GM21786 (cell line): ENCODE results near the gene MAST4.

Source experiments
- ATAC-seq: cut with Tn5 transposase; IDR thresholded peaks from one replicate; pipeline ENCODE4 v1.9.1; 2021; ENCODE audit not compliant: unreplicated experiment

MAST4 gene

GRCh38 chr5:67031692-67032091 lies 435.5 kb downstream of the MAST4 start:
- ATAC-seq: no peak

GRCh38 chr5:67032921-67033664 lies 436.9 kb downstream of the MAST4 start:
- ATAC-seq: no peak

GRCh38 chr5:67033880-67034651 lies 437.9 kb downstream of the MAST4 start:
- ATAC-seq: no peak

DNA sequence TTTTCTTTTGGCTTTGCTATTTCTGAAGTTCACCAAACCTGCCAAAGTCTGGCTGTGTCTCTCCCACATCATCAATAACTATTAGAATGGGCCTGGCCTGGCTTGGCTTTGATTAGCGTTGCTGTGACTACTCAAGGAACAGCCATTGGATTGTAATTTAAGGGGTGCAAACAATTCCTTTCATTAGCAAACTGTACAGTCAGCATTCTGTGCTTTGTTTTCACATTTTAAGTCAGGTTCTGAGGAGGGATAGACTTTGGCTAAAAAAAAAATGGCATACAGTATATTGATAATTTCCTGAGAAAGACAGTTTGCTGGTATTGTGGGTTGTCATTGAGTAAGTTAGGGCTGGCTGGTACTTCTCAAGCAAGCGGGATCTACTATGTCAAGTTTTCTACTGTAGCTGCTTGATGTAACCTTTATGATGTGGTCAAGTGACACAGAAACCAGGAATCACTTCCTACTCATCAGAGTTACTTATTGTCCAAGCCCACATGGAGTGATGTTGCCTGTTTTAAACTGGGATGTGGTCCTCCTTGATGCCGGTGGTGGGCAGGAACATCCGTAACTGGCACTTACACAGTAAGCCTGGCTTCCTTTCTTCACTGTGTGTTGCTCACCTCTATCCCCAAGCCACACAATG lies 439.0 kb downstream of the MAST4 start:
- ATAC-seq: no peak

DNA sequence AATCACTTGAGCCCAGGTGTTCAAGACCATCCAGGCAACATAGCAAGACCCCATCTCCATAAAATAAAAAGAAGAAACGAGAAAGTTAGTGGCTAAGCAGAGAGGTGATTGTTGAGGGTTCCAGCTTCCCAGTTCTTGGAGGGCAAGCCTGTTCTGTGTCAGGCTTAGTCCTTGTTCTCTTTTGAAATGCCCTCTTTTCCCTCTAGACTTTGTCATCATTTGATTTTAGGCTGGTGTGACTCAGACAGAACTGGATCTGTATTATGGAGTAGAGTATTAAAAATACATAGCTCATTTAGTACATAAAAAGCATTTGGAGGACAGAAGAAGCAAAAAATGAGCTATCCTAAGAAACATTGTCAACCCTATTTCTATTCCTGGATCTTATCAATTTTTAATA lies 441.0 kb downstream of the MAST4 start:
- no peak for ATAC-seq

DNA sequence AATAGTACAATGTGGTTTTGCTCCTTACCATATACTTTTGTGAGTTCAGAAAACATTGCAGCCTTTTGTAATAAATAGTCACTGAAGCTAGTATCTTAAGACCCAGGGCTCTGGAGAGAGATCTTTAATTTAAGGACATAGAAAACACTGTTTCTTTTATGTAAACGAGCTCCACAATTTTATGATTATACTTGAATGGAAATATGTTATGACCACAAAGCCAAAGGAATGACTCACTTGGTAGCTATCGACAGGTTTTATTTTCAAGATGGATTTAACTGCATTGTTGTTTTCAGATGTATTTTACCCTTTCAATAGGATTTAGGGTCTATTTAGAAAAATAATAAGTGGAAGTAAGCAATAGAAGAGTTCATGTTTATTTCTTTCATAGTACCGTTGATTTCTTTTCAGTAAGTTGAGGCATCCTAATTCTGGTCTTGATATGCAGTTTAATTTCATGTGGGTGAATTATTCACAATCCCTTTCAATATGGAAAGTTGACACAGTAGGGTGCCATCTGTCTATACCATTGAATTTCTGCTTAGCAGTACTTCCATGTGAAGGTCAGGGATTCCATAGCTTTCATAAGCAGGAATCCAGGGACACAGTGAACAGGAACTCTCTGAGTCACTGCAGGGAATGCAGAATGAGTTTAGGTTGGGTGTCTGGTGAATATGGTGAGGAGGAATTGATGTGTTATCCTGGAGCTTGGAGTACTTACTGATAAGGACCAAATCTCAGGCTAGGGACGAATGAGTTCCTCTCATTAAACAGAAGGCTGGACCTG lies 442.8 kb downstream of the MAST4 start:
- no peak for ATAC-seq

DNA sequence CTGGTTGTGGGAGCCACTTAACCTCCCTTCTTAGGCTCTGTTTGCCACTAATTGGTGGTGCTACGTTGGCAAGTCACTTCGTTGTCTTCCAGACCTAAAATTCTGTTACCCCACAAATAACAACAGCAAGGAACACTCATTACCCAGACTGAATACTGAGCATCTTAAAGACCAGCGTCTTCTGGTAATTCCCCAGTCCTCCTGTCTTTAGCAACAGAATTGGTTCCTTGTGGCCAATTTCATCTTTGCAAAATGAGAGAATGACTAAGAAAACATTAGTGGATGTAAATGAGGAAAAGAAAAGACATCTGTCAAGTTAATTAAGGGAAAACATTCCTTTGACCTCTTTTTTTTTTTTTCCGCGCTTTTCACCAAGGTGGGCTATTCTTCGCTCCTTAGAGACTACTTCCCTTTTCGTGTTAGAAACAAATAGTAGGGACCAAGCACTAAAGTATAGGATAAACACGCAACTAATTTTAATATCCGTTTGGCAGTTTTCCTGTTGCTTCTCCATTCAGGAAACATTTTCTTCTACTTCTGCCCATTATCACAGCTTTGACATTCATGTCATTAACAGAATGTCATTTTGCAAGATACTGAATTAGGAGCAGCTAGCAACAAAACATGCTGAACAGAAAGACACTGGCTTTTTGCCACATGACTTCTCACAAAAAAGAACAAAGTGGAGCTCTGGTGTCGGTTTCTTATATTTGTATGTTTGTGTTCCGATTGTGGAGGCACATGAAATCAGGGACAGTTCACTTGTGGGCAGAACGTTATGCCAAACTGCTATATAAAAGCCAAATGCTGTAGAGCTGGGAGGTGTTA lies 446.2 kb downstream of the MAST4 start:
- no peak for ATAC-seq

DNA sequence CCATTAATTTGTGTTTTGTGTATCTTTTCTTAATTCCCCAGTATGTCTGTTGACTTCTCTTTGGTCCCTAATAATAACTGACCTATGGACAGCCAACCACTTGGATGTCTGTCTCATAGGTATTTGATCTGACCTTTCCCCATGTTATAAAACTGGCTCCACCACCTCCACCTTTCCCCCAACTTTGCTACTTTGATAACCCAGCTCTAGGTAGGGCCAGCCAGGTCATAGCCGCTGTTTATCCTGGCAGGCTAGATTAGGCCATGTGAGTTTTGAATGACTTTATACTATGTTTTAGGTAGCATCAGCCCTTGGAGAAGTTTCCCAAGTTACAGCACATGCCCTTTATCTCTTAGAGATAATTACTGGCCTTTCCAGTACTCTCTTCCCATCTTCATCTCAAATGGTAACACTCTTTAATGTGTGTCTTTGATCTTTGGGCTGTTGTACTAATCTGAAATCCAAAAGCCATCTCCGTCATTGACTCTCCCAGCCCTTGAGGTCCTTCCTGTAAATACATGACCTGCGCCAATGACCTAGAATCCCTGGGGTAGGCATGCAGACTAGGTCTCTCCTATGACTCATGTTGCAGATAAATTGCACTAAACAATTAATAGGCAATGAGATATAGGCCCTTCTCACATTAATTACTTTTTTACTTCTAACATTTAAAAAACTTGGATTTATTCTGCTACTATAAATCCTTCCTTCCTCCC lies 447.8 kb downstream of the MAST4 start:
- no peak for ATAC-seq

DNA sequence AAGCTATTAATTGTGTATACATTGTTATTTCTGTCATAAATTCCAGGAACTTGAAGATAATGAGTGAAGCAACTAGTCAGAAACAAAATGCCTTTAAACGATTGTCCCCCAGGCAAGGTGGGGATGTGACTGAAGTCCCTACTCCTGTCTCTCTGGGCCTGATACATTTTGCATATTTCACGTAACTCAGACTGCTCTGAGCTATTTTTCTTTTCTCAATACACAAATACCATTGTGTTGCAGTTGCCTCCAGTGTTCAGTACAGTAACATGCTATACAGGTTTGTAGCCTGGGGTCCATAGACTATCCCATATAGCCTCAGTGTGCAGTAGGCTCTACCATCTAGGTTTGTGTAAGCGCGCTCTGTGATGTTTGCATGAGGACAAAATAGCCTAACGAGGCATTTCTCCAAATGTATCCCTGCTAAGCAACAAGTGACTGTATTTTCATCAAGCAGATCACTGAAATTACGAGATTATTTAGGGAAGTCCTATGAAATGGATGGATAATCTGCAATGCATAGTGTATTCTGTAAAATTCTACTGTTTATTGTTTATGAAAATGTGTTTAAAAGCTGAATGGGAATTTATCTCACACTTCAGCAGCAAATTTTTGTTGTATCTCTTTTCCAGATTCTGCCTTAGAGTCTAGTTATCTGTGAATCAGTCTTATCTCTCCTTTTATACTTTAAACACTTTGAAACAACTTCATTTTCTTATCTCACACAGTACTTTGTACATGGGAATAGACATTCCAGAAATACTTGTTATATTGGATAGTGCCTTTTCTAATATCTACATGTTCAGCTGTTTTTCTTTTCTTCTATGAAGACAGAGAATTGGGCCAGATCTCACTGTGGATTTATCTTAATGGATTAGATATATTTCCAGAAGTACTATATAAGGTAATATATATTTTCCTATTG lies 449.9 kb downstream of the MAST4 start:
- ATAC-seq: no peak

DNA sequence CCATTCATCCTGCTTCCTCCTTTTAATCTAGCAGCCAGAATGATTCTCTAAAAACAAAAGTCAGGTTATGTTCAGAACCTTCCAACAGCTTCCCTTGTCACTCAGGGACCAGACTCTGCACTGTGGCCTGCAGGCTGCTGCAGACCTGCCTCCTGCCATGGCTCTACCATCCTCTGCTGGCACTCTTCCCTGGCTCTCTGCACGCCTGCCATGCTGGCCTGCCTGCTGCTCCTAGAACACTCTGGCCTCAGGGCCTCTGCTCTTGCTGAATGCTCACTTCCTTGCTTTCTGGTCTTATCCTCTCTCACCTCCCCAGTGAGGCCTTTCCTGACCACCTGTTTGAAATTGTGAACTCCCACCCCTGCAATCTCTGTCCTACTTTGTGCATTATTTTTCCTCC lies 451.0 kb downstream of the MAST4 start:
- ATAC-seq: no peak

DNA sequence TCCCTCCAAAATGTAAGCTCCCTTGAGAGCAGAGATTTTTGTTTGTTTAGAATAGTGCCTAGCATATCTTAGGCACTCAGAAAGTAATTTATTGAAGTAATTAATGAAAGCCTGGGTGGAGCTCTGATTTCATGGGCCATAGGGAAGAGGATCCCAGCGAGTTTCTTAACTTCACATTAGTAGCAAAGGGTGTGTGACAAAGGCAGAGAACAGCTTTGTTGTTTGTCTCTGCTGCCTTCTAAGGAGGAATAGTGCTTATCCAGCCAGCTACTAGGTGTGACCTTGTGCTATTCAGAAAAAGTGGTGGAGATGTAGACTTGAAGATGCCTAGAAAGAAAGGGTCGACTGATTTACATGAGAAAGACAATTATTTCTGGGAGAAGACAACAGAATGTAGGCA lies 451.4 kb downstream of the MAST4 start:
- no peak for ATAC-seq

GRCh38 chr5:67050125-67050524 lies 453.9 kb downstream of the MAST4 start:
- no peak for ATAC-seq

- ATAC-seq: no peak
Observed at GRCh38 chr5:67050635-67051034, 454.4 kb downstream of the MAST4 start.

- ATAC-seq: no peak
Observed at GRCh38 chr5:67051164-67051563, 455.0 kb downstream of the MAST4 start.

GRCh38 chr5:67052034-67052433 lies 455.8 kb downstream of the MAST4 start:
- ATAC-seq: no peak

- no peak for ATAC-seq
Observed at GRCh38 chr5:67053229-67053628, 457.0 kb downstream of the MAST4 start.

- ATAC-seq: no peak
Observed at GRCh38 chr5:67058998-67059743, 463.0 kb downstream of the MAST4 start.
